ENCODE measurements around the gene HECTD4.

DNA sequence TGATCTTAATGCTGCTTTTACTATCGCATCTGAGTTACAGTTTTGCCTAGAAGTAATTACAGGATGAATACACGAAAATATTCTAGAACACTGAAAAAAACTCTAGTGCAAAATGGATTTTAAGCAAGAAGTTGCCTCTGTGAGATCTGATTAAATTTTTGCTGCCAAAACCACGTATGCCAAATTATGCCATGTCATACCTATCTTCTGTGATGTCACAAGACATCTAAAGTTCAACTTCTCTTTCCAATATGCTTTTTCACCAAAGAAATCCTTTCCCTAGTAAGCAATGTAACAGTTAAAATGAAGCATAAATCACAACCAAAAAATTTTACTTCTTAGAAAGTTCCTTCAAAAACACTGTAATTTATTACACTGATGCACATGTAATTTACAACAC lies 39.6 kb downstream of the HECTD4 start:
- TF ChIP-seq, protein P1, sequence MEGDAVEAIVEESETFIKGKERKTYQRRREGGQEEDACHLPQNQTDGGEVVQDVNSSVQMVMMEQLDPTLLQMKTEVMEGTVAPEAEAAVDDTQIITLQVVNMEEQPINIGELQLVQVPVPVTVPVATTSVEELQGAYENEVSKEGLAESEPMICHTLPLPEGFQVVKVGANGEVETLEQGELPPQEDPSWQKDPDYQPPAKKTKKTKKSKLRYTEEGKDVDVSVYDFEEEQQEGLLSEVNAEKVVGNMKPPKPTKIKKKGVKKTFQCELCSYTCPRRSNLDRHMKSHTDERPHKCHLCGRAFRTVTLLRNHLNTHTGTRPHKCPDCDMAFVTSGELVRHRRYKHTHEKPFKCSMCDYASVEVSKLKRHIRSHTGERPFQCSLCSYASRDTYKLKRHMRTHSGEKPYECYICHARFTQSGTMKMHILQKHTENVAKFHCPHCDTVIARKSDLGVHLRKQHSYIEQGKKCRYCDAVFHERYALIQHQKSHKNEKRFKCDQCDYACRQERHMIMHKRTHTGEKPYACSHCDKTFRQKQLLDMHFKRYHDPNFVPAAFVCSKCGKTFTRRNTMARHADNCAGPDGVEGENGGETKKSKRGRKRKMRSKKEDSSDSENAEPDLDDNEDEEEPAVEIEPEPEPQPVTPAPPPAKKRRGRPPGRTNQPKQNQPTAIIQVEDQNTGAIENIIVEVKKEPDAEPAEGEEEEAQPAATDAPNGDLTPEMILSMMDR (conservative IDR thresholded peaks at IDR 0.05; ENCODE audit: low read depth in 2 of 2), result no peak
- no peak for TF ChIP-seq EZH2 (IDR thresholded peaks at IDR 0.05; ENCODE audit: low read depth, unreplicated experiment)
- no peak for TF ChIP-seq EZH2phosphoT487 (IDR thresholded peaks at IDR 0.05; ENCODE audit: unreplicated experiment)
- TF ChIP-seq, protein P2, sequence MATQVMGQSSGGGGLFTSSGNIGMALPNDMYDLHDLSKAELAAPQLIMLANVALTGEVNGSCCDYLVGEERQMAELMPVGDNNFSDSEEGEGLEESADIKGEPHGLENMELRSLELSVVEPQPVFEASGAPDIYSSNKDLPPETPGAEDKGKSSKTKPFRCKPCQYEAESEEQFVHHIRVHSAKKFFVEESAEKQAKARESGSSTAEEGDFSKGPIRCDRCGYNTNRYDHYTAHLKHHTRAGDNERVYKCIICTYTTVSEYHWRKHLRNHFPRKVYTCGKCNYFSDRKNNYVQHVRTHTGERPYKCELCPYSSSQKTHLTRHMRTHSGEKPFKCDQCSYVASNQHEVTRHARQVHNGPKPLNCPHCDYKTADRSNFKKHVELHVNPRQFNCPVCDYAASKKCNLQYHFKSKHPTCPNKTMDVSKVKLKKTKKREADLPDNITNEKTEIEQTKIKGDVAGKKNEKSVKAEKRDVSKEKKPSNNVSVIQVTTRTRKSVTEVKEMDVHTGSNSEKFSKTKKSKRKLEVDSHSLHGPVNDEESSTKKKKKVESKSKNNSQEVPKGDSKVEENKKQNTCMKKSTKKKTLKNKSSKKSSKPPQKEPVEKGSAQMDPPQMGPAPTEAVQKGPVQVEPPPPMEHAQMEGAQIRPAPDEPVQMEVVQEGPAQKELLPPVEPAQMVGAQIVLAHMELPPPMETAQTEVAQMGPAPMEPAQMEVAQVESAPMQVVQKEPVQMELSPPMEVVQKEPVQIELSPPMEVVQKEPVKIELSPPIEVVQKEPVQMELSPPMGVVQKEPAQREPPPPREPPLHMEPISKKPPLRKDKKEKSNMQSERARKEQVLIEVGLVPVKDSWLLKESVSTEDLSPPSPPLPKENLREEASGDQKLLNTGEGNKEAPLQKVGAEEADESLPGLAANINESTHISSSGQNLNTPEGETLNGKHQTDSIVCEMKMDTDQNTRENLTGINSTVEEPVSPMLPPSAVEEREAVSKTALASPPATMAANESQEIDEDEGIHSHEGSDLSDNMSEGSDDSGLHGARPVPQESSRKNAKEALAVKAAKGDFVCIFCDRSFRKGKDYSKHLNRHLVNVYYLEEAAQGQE (IDR thresholded peaks at IDR 0.05; ENCODE audit: unreplicated experiment), result no peak
- no peak for TF ChIP-seq POLR2AphosphoS5 (IDR thresholded peaks at IDR 0.05; ENCODE audit: low read depth)

All from GM23338 (cell line).